AG09319 (cell line): Measurements from ENCODE around the gene TRAP1.

ENCODE experiments used
- DNase-seq: peaks from one replicate; pipeline ENCODE4 v3.0.0-alpha.2; 2010; ENCODE audit warnings: low read depth; ENCODE audit errors: extremely low read depth
- TF ChIP-seq, protein P1 (sequence below): IDR thresholded peaks from 2 replicates; pipeline ENCODE4 v1.5.1; 2011; ENCODE audit warnings: low read depth, mild to moderate bottlenecking, inconsistent platforms, low read length, moderate library complexity

Gene TRAP1

GRCh38 chr16:3645504-3646347, 71.6 kb downstream of the TRAP1 start:
- no peak for DNase-seq
- TF ChIP-seq, protein P1, sequence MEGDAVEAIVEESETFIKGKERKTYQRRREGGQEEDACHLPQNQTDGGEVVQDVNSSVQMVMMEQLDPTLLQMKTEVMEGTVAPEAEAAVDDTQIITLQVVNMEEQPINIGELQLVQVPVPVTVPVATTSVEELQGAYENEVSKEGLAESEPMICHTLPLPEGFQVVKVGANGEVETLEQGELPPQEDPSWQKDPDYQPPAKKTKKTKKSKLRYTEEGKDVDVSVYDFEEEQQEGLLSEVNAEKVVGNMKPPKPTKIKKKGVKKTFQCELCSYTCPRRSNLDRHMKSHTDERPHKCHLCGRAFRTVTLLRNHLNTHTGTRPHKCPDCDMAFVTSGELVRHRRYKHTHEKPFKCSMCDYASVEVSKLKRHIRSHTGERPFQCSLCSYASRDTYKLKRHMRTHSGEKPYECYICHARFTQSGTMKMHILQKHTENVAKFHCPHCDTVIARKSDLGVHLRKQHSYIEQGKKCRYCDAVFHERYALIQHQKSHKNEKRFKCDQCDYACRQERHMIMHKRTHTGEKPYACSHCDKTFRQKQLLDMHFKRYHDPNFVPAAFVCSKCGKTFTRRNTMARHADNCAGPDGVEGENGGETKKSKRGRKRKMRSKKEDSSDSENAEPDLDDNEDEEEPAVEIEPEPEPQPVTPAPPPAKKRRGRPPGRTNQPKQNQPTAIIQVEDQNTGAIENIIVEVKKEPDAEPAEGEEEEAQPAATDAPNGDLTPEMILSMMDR: no peak

- DNase-seq: no peak
Observed at GRCh38 chr16:3645108-3645503, 72.2 kb downstream of the TRAP1 start.

GRCh38 chr16:3643095-3643730, 74.1 kb downstream of the TRAP1 start:
- TF ChIP-seq, protein P1: no peak
- DNase-seq: no peak

More at GRCh38 chr16:3645108-3645503, 72.2 kb downstream of the TRAP1 start:
- TF ChIP-seq, protein P1: no peak

DNA sequence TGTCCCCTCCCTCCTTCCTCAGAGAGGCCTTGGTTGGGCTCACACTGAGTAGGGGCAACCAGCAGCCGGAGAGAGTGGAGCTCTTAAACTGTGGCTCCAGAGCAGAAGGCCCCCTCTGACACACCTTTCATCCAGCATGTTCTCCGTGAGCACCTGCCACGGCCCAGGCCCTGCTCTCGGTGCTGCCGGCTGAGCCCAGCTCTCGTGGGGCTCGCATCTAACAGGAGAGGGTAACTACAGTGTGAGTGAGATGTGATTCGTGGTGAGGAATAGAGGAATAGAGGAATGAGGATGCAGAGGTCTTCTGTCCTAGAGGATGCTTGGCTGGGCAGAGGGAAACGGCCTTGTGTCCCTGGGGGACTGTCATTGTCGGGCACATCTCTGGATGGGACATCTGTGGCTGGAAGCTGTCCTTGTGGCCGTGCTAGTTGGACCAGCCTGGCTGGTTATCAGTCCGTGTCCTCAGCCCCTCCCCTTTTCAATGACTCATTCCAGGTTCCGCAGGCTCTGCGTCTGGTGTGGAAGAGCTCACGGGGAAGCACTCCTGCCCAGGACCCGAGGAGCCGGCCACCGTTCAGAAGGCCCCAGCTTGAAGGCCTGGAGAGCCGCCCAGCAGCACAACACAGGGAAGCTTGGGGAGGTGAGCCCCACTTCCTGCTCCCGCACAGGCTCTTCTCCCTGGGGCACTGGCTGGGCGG, 74.8 kb downstream of the TRAP1 start:
- DNase-seq: no peak
- TF ChIP-seq, protein P1: no peak

- no peak for DNase-seq
- TF ChIP-seq, protein P1: no peak
Observed at GRCh38 chr16:3641801-3642396, 75.4 kb downstream of the TRAP1 start.

DNA sequence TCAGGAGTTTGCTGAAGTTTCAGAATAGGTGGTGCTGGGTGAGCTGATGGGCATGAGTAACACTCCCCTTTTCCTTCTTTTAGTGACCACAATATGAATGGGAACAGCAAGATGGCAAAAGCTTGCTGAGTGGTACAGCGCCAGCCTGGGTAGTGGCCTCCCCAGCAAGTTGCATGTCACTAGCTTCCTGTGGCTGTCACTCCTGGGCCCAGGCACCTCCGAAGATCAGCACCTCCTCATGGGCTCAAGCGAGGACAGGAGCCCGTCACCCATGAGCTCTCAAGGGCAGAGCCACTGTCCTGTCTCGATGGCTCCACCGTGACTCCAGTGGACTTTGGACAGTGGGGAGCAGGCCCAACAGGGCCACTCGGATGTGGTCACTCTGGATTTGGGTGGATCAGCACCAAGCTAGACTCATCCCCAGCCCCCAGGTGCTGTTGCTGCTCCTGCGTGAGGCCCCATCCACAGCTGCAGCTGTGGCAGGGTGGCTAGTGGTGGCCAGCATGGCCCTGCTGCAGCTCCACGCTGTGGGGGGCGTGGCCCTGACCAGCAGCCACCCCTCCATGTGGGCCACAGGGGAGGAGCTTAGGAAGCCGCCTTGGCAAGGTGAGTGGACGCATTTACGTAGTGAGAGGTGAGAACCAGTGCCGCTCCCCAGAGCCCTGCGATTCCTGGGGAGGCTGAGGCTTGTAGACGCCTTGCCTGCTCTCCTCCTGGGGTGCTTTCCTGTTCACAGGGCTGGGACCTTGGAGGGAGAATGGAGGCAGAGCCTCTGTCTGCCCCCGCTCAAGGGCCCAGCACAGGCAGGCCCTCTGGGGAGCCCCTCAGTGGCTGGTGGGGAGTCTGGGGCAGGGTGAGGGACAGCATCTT, 76.5 kb downstream of the TRAP1 start:
- TF ChIP-seq, protein P1: no peak
- DNase-seq: no peak
